ENCODE measurements around the gene RASL11A.
"Not testable (repeated sequence)": the region's sequence is repeated elsewhere in the genome, so short reads cannot be mapped to it uniquely, and the experiment has no call there.

The RASL11A gene

GRCh38 chr13:27302643-27303262 is 32.1 kb downstream of the RASL11A start:
- no peak for DNase-seq

- DNase-seq: no peak
Observed at GRCh38 chr13:27304099-27304498, 33.5 kb downstream of the RASL11A start.

- no peak for DNase-seq
Observed at GRCh38 chr13:27304611-27305010, 34.0 kb downstream of the RASL11A start.

GRCh38 chr13:27306364-27306763 is 35.7 kb downstream of the RASL11A start:
- DNase-seq: no peak

GRCh38 chr13:27308941-27309340 is 38.3 kb downstream of the RASL11A start:
- DNase-seq: no peak

- no peak for DNase-seq
Observed at GRCh38 chr13:27309401-27309958, 38.9 kb downstream of the RASL11A start.

- no peak for DNase-seq
Observed at GRCh38 chr13:27309967-27310598, 39.5 kb downstream of the RASL11A start.

GRCh38 chr13:27310946-27311345 is 40.3 kb downstream of the RASL11A start:
- no peak for DNase-seq

- no peak for DNase-seq
Observed at GRCh38 chr13:27311518-27312210, 41.0 kb downstream of the RASL11A start.

- DNase-seq: no peak
Observed at GRCh38 chr13:27313770-27314169, 43.1 kb downstream of the RASL11A start.

- no peak for DNase-seq
Observed at GRCh38 chr13:27319404-27319803, 48.8 kb downstream of the RASL11A start.

- no peak for DNase-seq
Observed at GRCh38 chr13:27321468-27322431, 51.1 kb downstream of the RASL11A start.

- DNase-seq: not testable (repeated sequence)
Observed at GRCh38 chr13:27322443-27322842, 51.8 kb downstream of the RASL11A start.

All from NCI-H2107 (cell line).